Cardiac muscle cell (in vitro differentiated cells and primary cell): ENCODE results near the gene HACD2. TPM values are rescaled to one million over a fixed set of nuclear protein-coding genes. Genes with fewer than 3 reads are reported as not detected.
A peak's percentile ranks its signal among the peaks of the same experiment; 100 is the strongest.

Source experiments
- DNase-seq, 2 donors: peaks; one replicate each; pipeline versions ENCODE4 v3.0.0 to v3.0.0-alpha.2; 2010 to 2017; ENCODE audit warnings: low read depth in 1 of 2, low spot score in 1 of 2
- H3K27ac ChIP-seq: fragments of 200-600 bp; sonication (generic); 2 replicates; pipeline ENCODE4 v1.5.1; 2016
- H3K27me3 ChIP-seq: fragments of 200-600 bp; sonication (generic); 2 replicates; pipeline ENCODE4 v1.6.0; 2016; ENCODE audit warnings: control low read depth
- H3K36me3 ChIP-seq: fragments of 200-600 bp; sonication (generic); 2 replicates; pipeline ENCODE4 v1.5.1; 2016; ENCODE audit warnings: control low read depth
- H3K4me1 ChIP-seq: fragments of 200-600 bp; sonication (generic); 2 replicates; pipeline ENCODE4 v1.8.1; 2017; ENCODE audit warnings: low read depth, mild to moderate bottlenecking, mixed run types
- H3K4me3 ChIP-seq: fragments of 200-600 bp; sonication (generic); 2 replicates; pipeline ENCODE4 v1.5.1; 2016; ENCODE audit warnings: mild to moderate bottlenecking
- H3K9me3 ChIP-seq: fragments of 200-600 bp; sonication (generic); 2 replicates; pipeline ENCODE4 v1.5.1; 2017; ENCODE audit warnings: low read depth, mild to moderate bottlenecking, control low read depth
- CTCF ChIP-seq: IDR thresholded peaks from 2 replicates; pipeline ENCODE4 v1.5.1; 2012; ENCODE audit warnings: low read depth, mild to moderate bottlenecking, low read length
- polyA plus RNA-seq: library from polyadenylated mRNA; unstranded; fragments of >200 nt; fragmentation: Nextera tagmentation; extraction: Ambion mirVana; gene quantifications from 2 replicates; pipeline ENCODE4 v1.2.1, GENCODE V29; 2016
- total RNA-seq: library from RNA; depleted of rRNA; stranded (reverse); fragments of >200 nt; gene quantifications from 2 replicates; pipeline ENCODE4 v1.2.3, GENCODE V29; 2016

HACD2 gene
- total and polyA plus RNA-seq, 2 experiments from 2014 or later: 9.1 to 13.6 TPM

GRCh38 chr3:123586968-123587367, 2.1 kb upstream of the HACD2 start:
- Histone ChIP-seq H3K27me3 (no peaks in the 10 kb centered on the region), H3K9me3 (no peaks in the 10 kb centered on the region), H3K4me1 (peaks cover 10% of the 10 kb centered on the region), H3K27ac (peak overlapping the region; percentile 97), H3K36me3 (no peaks in the 10 kb centered on the region), H3K4me3 (no peak overlapping the region)
- DNase-seq: peak; percentile 18 to 46
- no peak for TF ChIP-seq CTCF

DNA sequence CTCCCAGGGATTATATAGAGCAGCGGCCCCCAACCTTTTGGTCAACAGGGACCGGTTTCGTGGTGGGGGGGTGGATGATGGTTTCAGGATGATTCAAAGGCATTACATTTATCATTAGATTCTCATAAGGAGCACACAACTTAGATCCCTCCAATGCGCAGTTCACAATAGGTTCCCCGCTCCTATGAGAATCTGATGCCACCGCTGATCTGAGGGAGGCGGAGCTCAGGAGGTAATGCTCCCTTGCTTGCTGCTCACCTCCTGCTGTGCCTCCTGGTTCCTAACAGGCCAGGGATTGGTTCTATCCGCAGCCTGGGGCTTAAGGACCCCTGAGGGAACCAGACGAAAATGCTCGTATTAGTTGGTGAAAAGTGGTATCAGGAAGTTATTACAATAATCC, 1.3 kb upstream of the HACD2 start:
- Histone ChIP-seq H3K27me3 (no peaks in the 10 kb centered on the region), H3K27ac (peak overlapping the region; percentile 97), H3K9me3 (no peaks in the 10 kb centered on the region), H3K4me3 (peak overlapping the region; percentile 89), H3K36me3 (no peaks in the 10 kb centered on the region), H3K4me1 (peaks cover 10% of the 10 kb centered on the region)
- TF ChIP-seq CTCF: no peak
- DNase-seq: peak; percentile 58 to 63

DNA sequence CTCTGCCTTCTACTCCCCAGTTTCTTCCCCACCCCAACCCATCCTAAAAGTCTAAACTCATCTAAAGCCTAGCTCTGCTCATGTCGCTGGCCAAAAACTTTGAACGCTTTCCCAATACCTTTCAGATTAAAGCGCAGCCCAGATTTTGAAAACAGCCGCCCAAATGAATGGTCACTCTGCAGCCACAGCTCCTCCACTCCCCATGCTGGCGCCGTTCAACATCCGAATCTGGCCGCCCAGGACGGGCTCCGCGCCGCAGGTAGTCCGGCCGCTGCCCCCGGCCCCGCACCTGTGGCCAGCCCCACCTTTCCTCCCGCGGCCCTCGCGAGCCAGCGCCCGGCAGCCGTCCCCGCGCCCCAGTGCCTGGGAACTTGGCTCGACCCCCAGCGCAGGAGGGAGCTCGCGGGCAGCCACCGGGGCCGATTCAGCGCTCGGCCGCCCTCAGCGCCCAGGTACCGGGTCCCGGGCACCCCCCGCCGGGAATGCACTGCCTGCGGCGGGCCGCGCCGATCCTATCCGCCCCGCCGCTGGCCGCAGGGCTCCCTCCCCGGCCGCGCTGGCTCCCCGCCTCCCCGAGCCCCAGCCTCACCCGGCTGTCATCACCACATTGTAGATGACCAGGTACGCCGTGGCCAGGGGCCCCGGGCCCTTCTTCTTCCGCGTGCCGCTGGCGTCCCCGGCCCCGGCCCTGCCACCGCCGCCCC, 417 bp downstream of the HACD2 start:
- TF ChIP-seq CTCF: peak; percentile 11
- peak overlapping the region; percentile 97 for H3K27ac ChIP-seq
- H3K27me3 ChIP-seq: no peaks in the 10 kb centered on the region
- peaks cover 3% of the 10 kb centered on the region for H3K36me3 ChIP-seq
- H3K4me3 ChIP-seq: peak overlapping the region; percentile 89
- peaks cover 10% of the 10 kb centered on the region for H3K4me1 ChIP-seq
- peak; percentile 44 to 70 for DNase-seq
- no peaks in the 10 kb centered on the region for H3K9me3 ChIP-seq

GRCh38 chr3:123583561-123583960, 1.3 kb downstream of the HACD2 start:
- H3K27ac ChIP-seq: no peak overlapping the region
- peak overlapping the region; percentile 89 for H3K4me3 ChIP-seq
- peaks cover 10% of the 10 kb centered on the region for H3K4me1 ChIP-seq
- TF ChIP-seq CTCF: no peak
- H3K36me3 ChIP-seq: peaks cover 6% of the 10 kb centered on the region
- no peaks in the 10 kb centered on the region for H3K9me3 ChIP-seq
- no peaks in the 10 kb centered on the region for H3K27me3 ChIP-seq
- DNase-seq: no peak

DNA sequence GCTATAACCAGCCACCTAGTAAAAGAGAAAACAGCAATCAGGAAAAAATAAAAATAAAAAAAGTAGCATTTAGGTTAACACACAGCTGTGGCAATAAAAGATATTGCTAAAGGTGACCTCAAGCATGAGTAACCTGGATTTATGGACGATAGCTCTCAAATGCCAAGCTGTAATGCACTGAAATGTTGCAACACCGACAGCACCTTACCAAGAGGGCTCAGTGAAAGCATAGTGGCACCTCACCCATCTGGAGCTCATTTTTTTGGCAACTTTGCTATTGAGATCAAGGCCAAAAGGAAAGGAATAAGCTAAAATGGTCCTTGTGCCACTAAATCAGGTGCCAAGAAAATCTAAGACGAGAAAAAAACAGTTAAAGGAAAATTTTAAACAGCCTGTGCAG, 2.5 kb downstream of the HACD2 start:
- Histone ChIP-seq H3K36me3 (peaks cover 7% of the 10 kb centered on the region), H3K27ac (no peak overlapping the region), H3K27me3 (no peaks in the 10 kb centered on the region), H3K4me1 (peaks cover 10% of the 10 kb centered on the region), H3K9me3 (no peaks in the 10 kb centered on the region), H3K4me3 (no peak overlapping the region)
- TF ChIP-seq CTCF: no peak
- DNase-seq: no peak
